Colonic mucosa (tissue), 4 donors: ENCODE results near the gene CLDN1. TPM values are rescaled to one million over a fixed set of nuclear protein-coding genes. Genes with fewer than 3 reads are reported as not detected.

Experiments
- DNase-seq: peaks from one replicate; pipeline ENCODE4 v3.0.0-alpha.2; 2020
- H3K27ac ChIP-seq: fragments of 200-600 bp; one replicate; pipeline ENCODE4 v1.8.0; 2021
- H3K27me3 ChIP-seq: fragments of 200-600 bp; one replicate; pipeline ENCODE4 v1.8.0; 2021
- H3K36me3 ChIP-seq: fragments of 200-600 bp; one replicate; pipeline ENCODE4 v1.8.0; 2021
- H3K4me1 ChIP-seq: fragments of 200-600 bp; one replicate; pipeline ENCODE4 v1.8.0; 2021; ENCODE audit warnings: mild to moderate bottlenecking
- H3K4me3 ChIP-seq: fragments of 200-600 bp; one replicate; pipeline ENCODE4 v1.8.0; 2021
- H3K9ac ChIP-seq, 2 donors: one replicate each; pipeline ENCODE4 v1.7.0; 2013; ENCODE audit warnings: control low read depth in 2 of 2, low read depth in 2 of 2, low read length in 2 of 2
- H3K9me3 ChIP-seq: fragments of 200-600 bp; one replicate; pipeline ENCODE4 v1.8.0; 2021
- intact Hi-C: fragments of 100-400 bp; cut with DNase I; formaldehyde crosslinking; loops from one replicate; pipeline ENCODE4 v1.14.1; 2022
- total RNA-seq, 2 donors: library from RNA; stranded (reverse); fragmentation: NEBNext Ultra II Directional in 1 of 2; extraction: Animal tissue kit (Norgen Biotek cat#: 25700) in 1 of 2; gene quantifications; one replicate each; pipeline ENCODE4 v1.2.1, GENCODE V29; 2021
- TF ChIP-seq, protein P1 (sequence below): fragments of 200-600 bp; IDR thresholded peaks from one replicate; pipeline ENCODE4 v1.8.0; 2022; ENCODE audit warnings: antibody characterized with exemption, mild to moderate bottlenecking
- donor health status: healthy.
- donor health status: DM: no; HTN: no; CAD: no.
- donor health status: DM: no; HTN: no; CAD: no.

The CLDN1 gene
- total RNA-seq, 2 donors from 2014 or later: 2.2 to 2.4 TPM

DNA sequence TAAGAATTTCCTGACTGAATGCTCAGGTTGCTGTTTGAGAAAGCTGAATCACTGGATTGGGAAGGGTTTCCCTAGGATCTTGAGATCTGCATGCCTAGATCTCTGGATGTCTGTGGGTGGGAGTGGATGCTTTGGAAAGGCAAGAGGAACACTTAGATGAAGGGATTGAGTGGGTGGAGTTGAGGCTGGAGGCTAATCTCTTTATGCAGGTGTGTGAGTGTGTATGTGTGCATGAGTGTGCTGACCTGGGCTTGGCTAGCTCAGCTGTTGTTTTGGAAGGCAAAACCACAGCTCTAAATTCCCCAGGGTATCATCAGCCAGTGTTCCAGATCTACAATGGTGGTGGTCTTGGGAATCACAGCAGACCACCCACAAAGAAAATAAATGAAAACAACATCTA, 60.5 kb downstream of the CLDN1 start:
- TF ChIP-seq, protein P1, sequence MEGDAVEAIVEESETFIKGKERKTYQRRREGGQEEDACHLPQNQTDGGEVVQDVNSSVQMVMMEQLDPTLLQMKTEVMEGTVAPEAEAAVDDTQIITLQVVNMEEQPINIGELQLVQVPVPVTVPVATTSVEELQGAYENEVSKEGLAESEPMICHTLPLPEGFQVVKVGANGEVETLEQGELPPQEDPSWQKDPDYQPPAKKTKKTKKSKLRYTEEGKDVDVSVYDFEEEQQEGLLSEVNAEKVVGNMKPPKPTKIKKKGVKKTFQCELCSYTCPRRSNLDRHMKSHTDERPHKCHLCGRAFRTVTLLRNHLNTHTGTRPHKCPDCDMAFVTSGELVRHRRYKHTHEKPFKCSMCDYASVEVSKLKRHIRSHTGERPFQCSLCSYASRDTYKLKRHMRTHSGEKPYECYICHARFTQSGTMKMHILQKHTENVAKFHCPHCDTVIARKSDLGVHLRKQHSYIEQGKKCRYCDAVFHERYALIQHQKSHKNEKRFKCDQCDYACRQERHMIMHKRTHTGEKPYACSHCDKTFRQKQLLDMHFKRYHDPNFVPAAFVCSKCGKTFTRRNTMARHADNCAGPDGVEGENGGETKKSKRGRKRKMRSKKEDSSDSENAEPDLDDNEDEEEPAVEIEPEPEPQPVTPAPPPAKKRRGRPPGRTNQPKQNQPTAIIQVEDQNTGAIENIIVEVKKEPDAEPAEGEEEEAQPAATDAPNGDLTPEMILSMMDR: no peak
- Histone ChIP-seq H3K27ac (no peak overlapping the region), H3K9me3 (no peaks in the 10 kb centered on the region), H3K4me1 (no peaks in the 10 kb centered on the region), H3K4me3 (no peak overlapping the region), H3K27me3 (no peaks in the 10 kb centered on the region), H3K9ac (no peak overlapping the region), H3K36me3 (no peaks in the 10 kb centered on the region)
- intact Hi-C loops: no loop called here
- DNase-seq: no peak

GRCh38 chr3:190261015-190261414, 61.2 kb downstream of the CLDN1 start:
- no peak overlapping the region for H3K9ac ChIP-seq
- intact Hi-C loops: no loop called here
- H3K9me3 ChIP-seq: no peaks in the 10 kb centered on the region
- H3K27me3 ChIP-seq: no peaks in the 10 kb centered on the region
- no peak overlapping the region for H3K27ac ChIP-seq
- DNase-seq: no peak
- no peak overlapping the region for H3K4me3 ChIP-seq
- TF ChIP-seq, protein P1: no peak
- H3K36me3 ChIP-seq: no peaks in the 10 kb centered on the region
- H3K4me1 ChIP-seq: no peaks in the 10 kb centered on the region

GRCh38 chr3:190260301-190260700, 61.9 kb downstream of the CLDN1 start:
- no peak for DNase-seq
- TF ChIP-seq, protein P1: no peak
- Histone ChIP-seq H3K9me3 (no peaks in the 10 kb centered on the region), H3K9ac (no peak overlapping the region), H3K27ac (no peak overlapping the region), H3K4me1 (no peaks in the 10 kb centered on the region), H3K27me3 (no peaks in the 10 kb centered on the region), H3K4me3 (no peak overlapping the region), H3K36me3 (no peaks in the 10 kb centered on the region)
- intact Hi-C loops: no loop called here

DNA sequence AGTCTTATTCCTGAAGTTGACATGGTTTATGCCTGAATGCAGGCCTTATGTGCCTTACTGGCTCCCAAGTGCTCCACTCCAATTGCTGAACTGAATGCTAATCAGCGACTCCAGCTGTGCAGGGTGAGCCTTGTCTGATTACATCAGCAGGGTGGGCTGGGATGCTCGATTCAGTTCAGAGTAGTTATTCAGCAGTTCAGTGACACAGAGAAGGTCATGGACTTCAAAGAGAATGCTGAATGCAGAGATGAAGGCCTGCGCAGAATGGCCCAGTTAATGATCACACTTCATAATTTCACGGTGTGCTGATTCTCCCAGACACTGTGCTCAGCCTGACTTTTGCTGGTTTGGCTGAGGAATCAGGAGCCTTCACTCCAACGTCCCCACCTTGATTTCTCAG, 63.6 kb downstream of the CLDN1 start:
- intact Hi-C loops: no loop called here
- H3K27ac ChIP-seq: no peak overlapping the region

More for the DNA sequence above, 63.6 kb downstream of the CLDN1 start:
- no peak overlapping the region for H3K9ac ChIP-seq
- H3K36me3 ChIP-seq: no peaks in the 10 kb centered on the region
- no peak for DNase-seq
- H3K27me3 ChIP-seq: no peaks in the 10 kb centered on the region
- TF ChIP-seq, protein P1: no peak
- H3K4me1 ChIP-seq: no peaks in the 10 kb centered on the region
- H3K4me3 ChIP-seq: no peak overlapping the region
- no peaks in the 10 kb centered on the region for H3K9me3 ChIP-seq

Other genes starting within 250 kb of the CLDN1 start
- gene P3H2, start 201.5 kb downstream of the CLDN1 start, total RNA-seq: 10 to 100 TPM; 14.6 to 22.2 TPM
- gene CLDN16, start 65.7 kb upstream of the CLDN1 start, total RNA-seq: not detected
- not detected for gene TMEM207, start 127.5 kb upstream of the CLDN1 start, total RNA-seq
- gene IL1RAP, start 191.6 kb upstream of the CLDN1 start, total RNA-seq: 1 to 10 TPM; 3.9 to 5.0 TPM